Nephron progenitor cell (in vitro differentiated cells): Measurements from ENCODE around the gene MAGI1.
"Not testable (repeated sequence)": the region's sequence is repeated elsewhere in the genome, so short reads cannot be mapped to it uniquely, and the experiment has no call there.

Experiments used
- DNase-seq: peaks from one replicate; pipeline ENCODE4 v3.0.0; 2021
- H3K27ac Mint-ChIP-seq: 2 replicates; pipeline ENCODE4 v1.8.0; 2021; ENCODE audit warnings: mild to moderate bottlenecking, moderate library complexity, mixed read lengths
- H3K27me3 Mint-ChIP-seq: 2 replicates; pipeline ENCODE4 v1.8.0; 2021; ENCODE audit warnings: mild to moderate bottlenecking, low read depth, mixed read lengths; ENCODE audit not compliant: poor library complexity
- H3K36me3 Mint-ChIP-seq: 2 replicates; pipeline ENCODE4 v1.8.0; 2021; ENCODE audit warnings: low read depth, mixed read lengths
- H3K4me1 Mint-ChIP-seq: 2 replicates; pipeline ENCODE4 v1.8.0; 2021; ENCODE audit warnings: mixed read lengths
- H3K4me3 Mint-ChIP-seq: 2 replicates; pipeline ENCODE4 v1.8.0; 2021; ENCODE audit warnings: mild to moderate bottlenecking, moderate library complexity, mixed read lengths
- H3K9me3 Mint-ChIP-seq: 2 replicates; pipeline ENCODE4 v1.8.0; 2021; ENCODE audit warnings: mild to moderate bottlenecking, moderate library complexity, mixed read lengths
- TF ChIP-seq, protein P1 (sequence below): fragments of 200-600 bp; sonication (generic); IDR thresholded peaks from 2 replicates; pipeline ENCODE4 v1.5.0; 2021; ENCODE audit warnings: antibody characterized with exemption

The MAGI1 gene

GRCh38 chr3:65568497-65568896, 470.2 kb downstream of the MAGI1 start:
- peaks cover 48% of the 10 kb centered on the region for H3K4me1 Mint-ChIP-seq

DNA sequence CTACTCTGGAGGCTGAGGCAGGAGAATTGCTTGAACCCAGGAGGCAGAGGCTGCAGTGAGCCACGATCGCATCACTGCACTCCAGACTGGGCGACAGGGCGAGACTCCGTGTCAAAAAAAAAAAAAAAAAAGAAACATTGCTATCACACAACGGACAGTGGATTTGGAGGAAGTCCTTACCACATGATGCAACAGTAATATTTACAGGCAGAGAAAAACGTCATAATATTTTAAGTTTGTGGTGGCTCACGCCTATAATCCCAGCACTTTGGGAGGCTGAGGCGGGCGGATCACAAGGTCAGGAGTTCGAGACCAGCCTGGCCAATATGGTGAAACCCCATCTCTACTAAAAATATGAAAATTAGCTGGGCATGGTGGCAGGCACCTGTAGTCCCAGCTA, 473.0 kb downstream of the MAGI1 start:
- not testable (repeated sequence) for H3K4me3 Mint-ChIP-seq, H3K27ac Mint-ChIP-seq, DNase-seq, H3K36me3 Mint-ChIP-seq, H3K9me3 Mint-ChIP-seq, H3K27me3 Mint-ChIP-seq
- H3K4me1 Mint-ChIP-seq: peaks cover 68% of the 10 kb centered on the region

More at GRCh38 chr3:65568497-65568896, 470.2 kb downstream of the MAGI1 start:
- no peak for DNase-seq
- no peaks in the 10 kb centered on the region for H3K27me3 Mint-ChIP-seq
- peaks cover 2% of the 10 kb centered on the region for H3K9me3 Mint-ChIP-seq
- no peak overlapping the region for H3K4me3 Mint-ChIP-seq
- TF ChIP-seq, protein P1, sequence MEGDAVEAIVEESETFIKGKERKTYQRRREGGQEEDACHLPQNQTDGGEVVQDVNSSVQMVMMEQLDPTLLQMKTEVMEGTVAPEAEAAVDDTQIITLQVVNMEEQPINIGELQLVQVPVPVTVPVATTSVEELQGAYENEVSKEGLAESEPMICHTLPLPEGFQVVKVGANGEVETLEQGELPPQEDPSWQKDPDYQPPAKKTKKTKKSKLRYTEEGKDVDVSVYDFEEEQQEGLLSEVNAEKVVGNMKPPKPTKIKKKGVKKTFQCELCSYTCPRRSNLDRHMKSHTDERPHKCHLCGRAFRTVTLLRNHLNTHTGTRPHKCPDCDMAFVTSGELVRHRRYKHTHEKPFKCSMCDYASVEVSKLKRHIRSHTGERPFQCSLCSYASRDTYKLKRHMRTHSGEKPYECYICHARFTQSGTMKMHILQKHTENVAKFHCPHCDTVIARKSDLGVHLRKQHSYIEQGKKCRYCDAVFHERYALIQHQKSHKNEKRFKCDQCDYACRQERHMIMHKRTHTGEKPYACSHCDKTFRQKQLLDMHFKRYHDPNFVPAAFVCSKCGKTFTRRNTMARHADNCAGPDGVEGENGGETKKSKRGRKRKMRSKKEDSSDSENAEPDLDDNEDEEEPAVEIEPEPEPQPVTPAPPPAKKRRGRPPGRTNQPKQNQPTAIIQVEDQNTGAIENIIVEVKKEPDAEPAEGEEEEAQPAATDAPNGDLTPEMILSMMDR: no peak
- no peak overlapping the region for H3K27ac Mint-ChIP-seq
- H3K36me3 Mint-ChIP-seq: peaks cover 2% of the 10 kb centered on the region

DNA sequence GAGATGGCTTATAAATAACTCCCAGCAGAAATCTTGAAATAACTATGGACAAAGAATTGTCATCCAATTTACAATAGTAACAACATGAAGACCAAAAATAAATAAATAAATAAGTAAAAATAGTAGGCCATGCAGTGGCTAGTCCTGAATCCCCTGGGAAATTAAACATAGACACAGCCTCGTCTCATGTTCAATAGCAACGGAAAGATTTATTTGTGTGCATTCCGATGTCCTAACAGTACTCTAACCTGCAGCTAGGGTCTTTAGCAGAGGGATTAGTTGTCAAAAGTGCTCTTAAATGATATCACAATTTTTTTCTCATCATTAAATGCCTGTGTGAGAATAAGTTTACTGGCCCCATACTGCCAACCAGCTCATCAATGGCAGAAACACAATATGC, 474.2 kb downstream of the MAGI1 start:
- H3K36me3 Mint-ChIP-seq: no peaks in the 10 kb centered on the region
- DNase-seq: no peak
- H3K4me3 Mint-ChIP-seq: no peak overlapping the region
- no peaks in the 10 kb centered on the region for H3K9me3 Mint-ChIP-seq
- peaks cover 74% of the 10 kb centered on the region for H3K4me1 Mint-ChIP-seq
- TF ChIP-seq, protein P1: no peak
- no peaks in the 10 kb centered on the region for H3K27me3 Mint-ChIP-seq
- H3K27ac Mint-ChIP-seq: no peak overlapping the region

- TF ChIP-seq, protein P1: no peak
- peaks cover 71% of the 10 kb centered on the region for H3K4me1 Mint-ChIP-seq
- no peaks in the 10 kb centered on the region for H3K36me3 Mint-ChIP-seq
These were observed 474.9 kb downstream of the MAGI1 start for GRCh38 chr3:65563861-65564260.

GRCh38 chr3:65562447-65562846, 476.3 kb downstream of the MAGI1 start:
- no peak for DNase-seq
- Mint-ChIP-seq H3K9me3 (no peaks in the 10 kb centered on the region), H3K27me3 (no peaks in the 10 kb centered on the region), H3K27ac (no peak overlapping the region), H3K36me3 (no peaks in the 10 kb centered on the region), H3K4me3 (no peak overlapping the region), H3K4me1 (peaks cover 57% of the 10 kb centered on the region)
- TF ChIP-seq, protein P1: no peak

More at GRCh38 chr3:65563861-65564260, 474.9 kb downstream of the MAGI1 start:
- H3K27me3 Mint-ChIP-seq: no peaks in the 10 kb centered on the region
- no peak overlapping the region for H3K4me3 Mint-ChIP-seq
- no peak for DNase-seq
- H3K27ac Mint-ChIP-seq: peak overlapping the region; percentile 35
- H3K9me3 Mint-ChIP-seq: no peaks in the 10 kb centered on the region

GRCh38 chr3:65561617-65562016, 477.1 kb downstream of the MAGI1 start:
- no peaks in the 10 kb centered on the region for H3K9me3 Mint-ChIP-seq
- peaks cover 49% of the 10 kb centered on the region for H3K4me1 Mint-ChIP-seq
- no peak overlapping the region for H3K4me3 Mint-ChIP-seq
- H3K27ac Mint-ChIP-seq: no peak overlapping the region
- H3K27me3 Mint-ChIP-seq: no peaks in the 10 kb centered on the region
- TF ChIP-seq, protein P1: no peak
- no peaks in the 10 kb centered on the region for H3K36me3 Mint-ChIP-seq
- DNase-seq: no peak
